HAP-1 (cell line): ENCODE data around the gene MAMDC4.

ENCODE experiments used
- DNase-seq, 2 experiments: peaks; one replicate each; pipeline ENCODE4 v3.0.0-alpha.2; 2016 to 2020; ENCODE audit warnings: low spot score in 2 of 2
- H3K27me3 ChIP-seq: fragments of 250-450 bp; sonication (Bioruptor Pico); 2 replicates; pipeline ENCODE4 v1.5.1; 2020; ENCODE audit warnings: low read depth, mild to moderate bottlenecking, moderate library complexity
- H3K36me3 ChIP-seq: fragments of 250-450 bp; sonication (Bioruptor Pico); replicated peaks from 2 replicates; pipeline ENCODE4 v1.5.1; 2020; ENCODE audit warnings: mild to moderate bottlenecking
- H3K4me1 ChIP-seq: fragments of 250-450 bp; sonication (Bioruptor Pico); 2 replicates; pipeline ENCODE4 v1.5.1; 2020; ENCODE audit warnings: mild to moderate bottlenecking
- H3K4me3 ChIP-seq: fragments of 250-450 bp; sonication (Bioruptor Pico); 2 replicates; pipeline ENCODE4 v1.5.1; 2020; ENCODE audit warnings: mild to moderate bottlenecking, moderate library complexity
- H3K9me3 ChIP-seq: fragments of 250-450 bp; sonication (Bioruptor Pico); 2 replicates; pipeline ENCODE4 v1.5.1; 2020; ENCODE audit warnings: mild to moderate bottlenecking, moderate library complexity
- in situ Hi-C: fragments of 300-500 bp; cut with MboI; formaldehyde crosslinking; loops from 3 replicates; pipeline ENCODE4 v1.14.3; 2020; ENCODE audit warnings: low sequenced_read_pairs, inconsistent platforms, mixed read lengths

MAMDC4 gene

DNA sequence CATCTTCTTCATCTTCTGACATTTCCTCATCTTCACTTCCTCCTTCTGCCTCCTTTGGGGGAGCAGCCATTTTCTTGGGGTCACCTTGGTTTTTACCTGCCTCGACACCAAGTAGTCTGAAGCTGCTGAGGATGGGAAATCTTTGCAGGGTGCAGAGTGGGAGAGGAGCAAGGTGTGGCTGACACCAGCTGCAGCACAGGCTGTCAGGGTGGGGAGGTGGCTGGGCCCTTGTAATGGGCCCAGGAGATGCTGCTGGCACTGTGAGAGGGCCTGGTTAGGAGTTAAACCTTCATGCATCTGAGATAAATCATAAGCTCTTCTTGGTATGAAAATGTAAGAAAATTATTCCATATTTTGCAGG lies 36.7 kb upstream of the MAMDC4 start:
- H3K4me3 ChIP-seq = no peak overlapping the region
- in situ Hi-C loops = no loop called here
- peaks cover 41% of the 10 kb centered on the region for H3K36me3 ChIP-seq

DNA sequence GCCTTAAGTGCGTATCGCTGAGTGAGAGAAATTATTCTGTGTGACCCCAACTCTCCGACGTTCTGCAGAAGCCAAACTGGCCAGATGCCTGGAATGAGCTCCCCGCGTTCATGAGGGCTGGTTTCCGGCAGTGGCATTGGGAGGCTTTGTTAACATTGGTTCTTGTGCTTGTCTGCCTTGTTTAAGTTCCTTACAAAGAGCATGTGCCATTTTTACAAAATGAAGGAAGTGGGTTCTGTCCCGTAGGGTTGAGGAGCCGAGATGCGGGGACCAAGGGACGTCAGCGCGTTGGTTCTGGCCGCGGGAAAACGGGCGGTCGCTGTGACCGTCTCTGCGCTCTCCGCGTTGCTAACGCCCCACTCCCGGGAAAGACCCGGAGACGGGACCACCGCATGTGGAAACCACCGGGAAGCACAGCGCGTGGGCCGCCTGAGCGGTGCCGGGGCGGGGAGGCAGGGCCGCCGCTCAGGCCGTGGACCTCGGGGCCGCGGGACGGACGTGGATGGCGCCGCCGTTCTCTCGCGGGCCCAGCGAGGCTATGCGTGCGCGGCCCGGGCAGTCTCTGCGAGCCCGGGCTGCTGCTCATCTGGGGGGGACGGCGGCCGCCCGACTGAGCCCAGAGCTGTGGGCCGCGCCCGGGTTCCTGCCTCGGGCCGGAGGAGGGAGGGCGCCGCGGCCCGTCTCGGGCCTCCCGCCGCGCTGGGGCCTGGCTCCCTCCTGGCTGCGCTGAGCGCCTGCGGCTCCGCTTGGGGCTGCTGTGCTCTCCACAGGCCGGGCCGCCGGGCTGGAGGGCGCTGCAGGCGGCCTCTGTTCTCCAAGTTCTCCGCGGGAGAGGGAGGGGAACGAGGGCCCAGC lies 30.9 kb upstream of the MAMDC4 start:
- Histone ChIP-seq H3K4me3 (no peak overlapping the region), H3K4me1 (no peaks in the 10 kb centered on the region), H3K27me3 (no peaks in the 10 kb centered on the region), H3K9me3 (no peaks in the 10 kb centered on the region), H3K36me3 (peaks cover 24% of the 10 kb centered on the region)
- DNase-seq = no peak
- in situ Hi-C loops = no loop called here

More for the DNA sequence above, 36.7 kb upstream of the MAMDC4 start:
- H3K9me3 ChIP-seq = no peaks in the 10 kb centered on the region
- DNase-seq = no peak
- peaks cover 3% of the 10 kb centered on the region; the same call in 1 of the 2 replicates for H3K4me1 ChIP-seq
- H3K27me3 ChIP-seq = no peaks in the 10 kb centered on the region

DNA sequence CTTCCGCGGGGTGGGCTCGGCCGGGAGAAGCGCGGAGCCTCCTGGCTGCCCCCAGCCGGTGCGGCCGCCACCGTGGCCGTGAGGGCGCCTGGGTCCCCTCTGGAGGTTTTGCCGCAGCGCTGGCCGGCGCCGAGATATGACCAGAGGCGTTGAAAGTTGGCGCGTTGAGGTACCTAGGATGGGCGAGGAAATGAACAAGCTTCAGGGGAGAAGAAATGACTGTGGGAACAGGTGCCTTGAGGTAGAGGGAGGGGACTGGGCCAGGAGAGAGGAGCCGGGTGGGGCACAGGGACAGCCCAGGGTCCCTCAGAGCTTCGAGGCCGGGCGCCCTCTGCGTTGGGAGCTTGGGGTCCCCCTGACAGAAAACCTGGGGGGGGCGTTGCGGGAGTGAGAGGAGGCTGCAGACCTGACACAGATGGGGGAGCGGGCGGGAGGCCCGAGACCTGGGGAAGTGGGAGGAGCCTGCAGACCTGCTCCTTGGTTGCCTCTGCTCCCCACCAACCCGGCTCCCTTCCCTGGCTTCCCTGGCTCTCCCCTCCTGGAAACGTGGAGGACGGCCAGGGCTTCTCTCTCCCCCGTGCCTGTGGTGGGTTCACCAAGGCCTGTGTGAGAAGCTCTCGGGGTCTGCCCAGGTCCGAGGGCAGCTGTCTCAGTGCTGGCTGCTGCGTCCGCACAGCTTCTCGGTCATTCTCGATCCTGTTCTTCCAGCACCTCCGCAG lies 30.2 kb upstream of the MAMDC4 start:
- no peaks in the 10 kb centered on the region for H3K4me1 ChIP-seq
- H3K36me3 ChIP-seq = peaks cover 29% of the 10 kb centered on the region
- DNase-seq = no peak
- in situ Hi-C loops = no loop called here
- no peak overlapping the region for H3K4me3 ChIP-seq
- H3K27me3 ChIP-seq = no peaks in the 10 kb centered on the region
- no peaks in the 10 kb centered on the region for H3K9me3 ChIP-seq

DNA sequence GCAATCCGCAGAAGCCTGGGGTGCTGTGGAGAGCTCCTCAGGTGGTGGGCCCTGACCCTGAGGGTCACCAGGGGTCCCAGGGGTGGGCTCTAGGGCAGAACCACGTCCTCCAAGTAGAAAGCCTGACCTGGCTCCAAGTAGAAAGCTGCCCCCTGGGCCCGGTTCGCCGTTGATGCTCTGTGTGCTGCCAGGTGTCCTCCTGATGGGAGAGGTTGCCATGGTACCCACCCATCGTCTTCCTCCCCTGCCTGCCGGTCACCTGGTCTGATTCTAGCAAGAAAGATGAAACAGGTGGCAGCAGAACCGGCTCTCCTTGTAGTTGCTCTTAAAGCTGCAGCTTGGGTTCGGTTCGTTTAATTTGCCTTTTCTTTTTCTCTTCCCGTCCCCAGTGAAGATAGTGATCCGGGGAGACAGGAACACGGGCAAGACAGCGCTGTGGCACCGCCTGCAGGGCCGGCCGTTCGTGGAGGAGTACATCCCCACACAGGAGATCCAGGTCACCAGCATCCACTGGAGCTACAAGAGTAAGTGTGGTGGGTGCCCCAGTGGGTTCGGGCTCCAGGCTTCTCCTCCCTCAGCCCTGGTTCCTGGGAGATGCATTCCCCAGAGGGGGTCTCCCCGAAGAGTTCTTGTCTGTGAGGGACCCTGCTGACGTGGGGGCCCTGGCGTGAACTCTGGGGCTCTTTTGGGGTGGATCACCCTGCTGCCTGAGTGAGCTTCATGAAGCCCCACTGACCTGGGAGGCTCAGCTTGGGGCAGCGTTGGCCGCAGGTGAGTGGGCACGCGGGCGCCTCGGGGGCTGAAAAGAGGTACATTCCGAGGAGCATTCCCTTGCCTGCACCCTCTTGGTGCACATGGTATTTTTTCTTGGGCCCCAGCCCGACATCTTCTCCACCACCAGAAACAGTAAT lies 28.8 kb upstream of the MAMDC4 start:
- no peak for DNase-seq
- Histone ChIP-seq H3K27me3 (no peaks in the 10 kb centered on the region), H3K4me3 (no peak overlapping the region), H3K9me3 (no peaks in the 10 kb centered on the region), H3K4me1 (no peaks in the 10 kb centered on the region), H3K36me3 (peaks cover 40% of the 10 kb centered on the region)
- in situ Hi-C loops = no loop called here

DNA sequence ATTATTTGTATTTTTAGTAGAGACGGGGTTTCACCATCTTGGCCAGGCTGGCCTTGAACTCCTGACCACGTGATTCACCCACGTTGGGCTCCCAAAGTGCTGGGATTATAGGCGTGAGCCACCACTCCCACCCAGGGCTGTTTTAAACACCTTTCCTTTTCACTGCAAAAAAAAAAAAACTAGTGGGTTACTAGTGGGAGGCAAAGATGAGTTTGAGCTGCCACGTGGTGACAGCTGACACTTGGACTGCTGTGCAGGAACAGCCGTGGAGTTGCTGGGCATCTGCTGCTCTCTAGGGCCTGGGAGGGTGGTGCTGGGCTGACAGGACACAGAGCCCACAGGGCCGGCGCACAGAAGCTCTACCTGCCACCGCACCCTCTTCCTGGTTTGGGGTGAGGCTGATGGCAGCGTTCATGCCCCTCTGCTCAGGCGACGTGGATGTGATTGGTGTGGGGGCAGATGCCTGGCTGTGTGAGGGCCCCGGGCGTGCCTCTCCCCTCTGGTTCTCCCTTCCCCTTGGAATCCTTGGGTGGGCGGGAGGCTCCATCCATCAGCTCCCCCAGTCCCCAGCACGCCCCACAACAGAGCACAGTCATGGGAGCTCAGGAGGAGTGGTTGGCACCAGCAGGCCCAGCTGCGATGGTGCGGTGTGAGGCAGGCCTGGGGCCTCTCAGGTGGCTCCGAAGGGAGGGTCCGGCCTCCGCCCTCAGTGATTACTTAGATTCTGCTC lies 27.5 kb upstream of the MAMDC4 start:
- no peaks in the 10 kb centered on the region for H3K4me1 ChIP-seq
- H3K9me3 ChIP-seq = no peaks in the 10 kb centered on the region
- DNase-seq = no peak
- peaks cover 53% of the 10 kb centered on the region for H3K36me3 ChIP-seq
- H3K27me3 ChIP-seq = no peaks in the 10 kb centered on the region
- H3K4me3 ChIP-seq = no peak overlapping the region
- in situ Hi-C loops = no loop called here

DNA sequence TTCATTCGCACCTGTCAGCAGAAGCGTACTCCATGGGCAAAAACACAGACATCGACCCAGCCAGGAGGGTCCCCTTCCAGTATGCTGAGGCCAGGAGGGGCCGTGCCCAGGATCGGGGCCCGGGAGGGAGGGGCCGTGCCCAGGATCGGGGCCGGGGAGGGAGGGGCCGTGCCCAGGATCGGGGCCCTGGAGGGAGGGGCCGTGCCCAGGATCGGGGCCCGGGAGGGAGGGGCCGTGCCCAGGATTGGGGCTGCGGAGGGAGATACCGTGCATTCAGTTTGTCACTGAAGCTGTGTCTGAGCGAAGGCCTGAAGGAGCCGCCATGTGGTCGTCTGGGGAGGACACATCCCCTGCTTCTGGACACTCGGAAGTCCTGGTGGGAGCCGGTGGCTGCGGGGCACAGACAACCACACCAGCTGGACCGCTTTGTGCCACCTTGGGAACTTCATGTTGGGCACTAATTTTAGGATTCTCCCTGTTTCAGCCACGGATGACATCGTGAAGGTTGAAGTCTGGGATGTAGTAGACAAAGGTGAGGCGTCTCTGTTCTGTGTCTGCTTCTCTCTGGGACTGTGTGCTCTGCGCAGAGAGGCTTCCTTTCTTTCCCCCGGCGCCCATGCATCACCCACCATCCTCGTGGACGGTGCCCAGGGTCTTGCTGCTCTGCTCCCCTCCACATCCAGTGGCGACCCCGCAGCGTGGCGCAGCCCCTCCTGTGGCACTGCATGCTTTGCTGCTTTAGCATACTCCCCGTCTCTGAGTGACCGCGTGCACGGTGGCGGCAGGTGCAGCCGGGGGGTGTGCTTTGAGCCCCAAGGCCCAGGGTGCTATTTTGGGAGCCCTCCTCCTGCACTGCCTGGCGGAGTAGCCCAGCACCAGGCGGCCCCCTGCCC lies 26.6 kb upstream of the MAMDC4 start:
- in situ Hi-C loops = no loop called here
- no peaks in the 10 kb centered on the region for H3K27me3 ChIP-seq
- no peak overlapping the region for H3K4me3 ChIP-seq
- H3K36me3 ChIP-seq = peaks cover 62% of the 10 kb centered on the region
- H3K9me3 ChIP-seq = no peaks in the 10 kb centered on the region
- no peaks in the 10 kb centered on the region for H3K4me1 ChIP-seq
- DNase-seq = no peak

DNA sequence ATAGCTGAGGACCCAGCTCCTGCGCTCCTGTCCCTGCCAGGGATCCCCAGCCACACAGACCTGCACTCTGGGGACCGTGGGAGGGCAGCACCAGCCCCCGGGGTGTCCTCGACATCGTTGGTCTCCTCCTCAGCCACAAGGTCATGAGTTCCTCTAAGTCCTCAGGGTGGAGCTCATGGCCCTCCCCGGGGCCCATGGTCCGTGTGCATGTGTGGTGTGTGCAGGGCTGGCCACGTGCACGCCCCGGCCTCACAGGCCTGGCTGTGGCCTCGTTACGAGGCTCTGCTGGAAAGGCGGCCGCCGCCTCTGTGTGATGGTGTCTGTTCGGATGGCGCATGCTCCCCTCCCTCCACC lies 26.0 kb upstream of the MAMDC4 start:
- Histone ChIP-seq H3K9me3 (no peaks in the 10 kb centered on the region), H3K36me3 (peaks cover 68% of the 10 kb centered on the region), H3K27me3 (no peaks in the 10 kb centered on the region), H3K4me1 (no peaks in the 10 kb centered on the region), H3K4me3 (no peak overlapping the region)
- in situ Hi-C loops = no loop called here
- DNase-seq = no peak

DNA sequence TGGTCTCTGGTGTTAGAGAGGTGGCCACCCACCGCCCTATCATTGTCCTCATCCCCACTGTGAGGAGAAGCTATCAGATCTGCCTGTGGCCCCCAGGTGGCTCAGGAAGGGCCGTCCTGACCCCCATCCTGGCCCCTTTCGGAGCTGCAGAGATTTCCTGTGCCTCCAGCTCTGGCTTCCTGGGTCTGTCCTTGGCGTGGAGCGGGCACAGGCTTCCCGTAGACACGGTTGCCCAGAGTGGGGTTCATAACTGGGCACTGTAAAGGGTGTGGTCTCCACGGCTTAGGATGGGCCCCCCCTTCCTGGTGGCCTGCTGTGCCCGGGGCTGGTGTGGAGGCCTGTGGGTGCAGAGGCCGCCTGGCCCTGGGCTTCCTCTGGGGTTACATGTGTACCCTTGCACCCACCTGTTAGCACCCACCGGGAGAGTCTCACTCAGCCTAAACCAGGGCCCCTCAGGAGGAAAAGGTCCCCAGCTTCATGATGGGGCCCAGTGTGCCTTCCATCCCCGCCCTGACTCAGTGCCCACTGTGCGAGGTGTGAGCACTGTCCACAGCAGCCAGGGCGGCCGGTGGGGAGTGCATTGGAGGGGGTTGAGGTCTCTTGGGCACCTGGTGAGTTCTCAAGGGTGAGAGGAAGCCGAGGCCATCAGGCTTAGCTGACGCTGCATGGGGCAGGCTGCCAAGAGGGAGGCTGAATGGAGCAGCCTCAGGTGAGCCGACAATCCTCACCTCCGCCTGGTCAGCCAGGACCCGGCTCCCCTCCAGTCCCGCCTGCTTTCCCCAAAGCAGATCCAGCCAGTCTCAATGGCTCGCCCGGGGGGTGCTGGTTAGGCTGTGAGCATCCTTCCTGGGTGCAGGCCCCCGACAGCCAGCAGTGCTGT lies 25.2 kb upstream of the MAMDC4 start:
- H3K9me3 ChIP-seq = no peaks in the 10 kb centered on the region
- no peaks in the 10 kb centered on the region for H3K27me3 ChIP-seq
- no peak overlapping the region for H3K4me3 ChIP-seq
- in situ Hi-C loops = no loop called here
- no peaks in the 10 kb centered on the region for H3K4me1 ChIP-seq
- peaks cover 76% of the 10 kb centered on the region for H3K36me3 ChIP-seq
- DNase-seq = no peak

DNA sequence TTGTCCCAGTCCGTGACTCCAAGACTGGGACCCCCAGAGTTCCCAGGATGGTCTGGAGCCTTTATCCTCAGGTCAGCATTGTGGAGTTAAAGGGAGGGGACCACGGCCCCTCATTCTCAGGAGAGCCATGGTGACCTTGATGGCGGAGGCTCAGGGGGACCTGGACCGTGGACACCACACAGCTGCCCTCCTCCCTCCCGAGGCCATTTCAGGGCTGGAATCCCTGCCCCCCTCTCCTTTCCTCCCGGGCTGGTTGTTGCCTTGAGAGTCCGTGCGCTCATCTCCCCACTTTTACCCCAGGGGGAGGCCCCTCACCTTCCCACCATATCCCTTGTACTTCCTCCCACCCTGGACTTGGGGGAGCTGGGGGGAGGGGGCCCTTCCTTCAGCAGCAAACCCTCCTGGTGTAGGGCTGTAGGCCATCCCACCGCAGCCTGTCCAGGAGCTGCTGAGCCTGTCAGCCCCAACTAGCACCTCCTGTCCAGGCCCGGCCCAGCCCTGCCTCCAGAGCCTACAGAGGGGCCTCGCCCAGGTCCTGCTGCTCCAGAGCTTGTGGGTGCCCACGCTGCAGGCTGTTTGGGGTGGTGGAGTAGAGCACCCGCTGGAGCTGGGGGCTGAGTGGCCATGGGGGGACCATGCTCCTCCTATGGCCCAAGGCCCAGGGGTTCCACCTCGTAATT lies 24.2 kb upstream of the MAMDC4 start:
- Histone ChIP-seq H3K4me3 (no peak overlapping the region), H3K9me3 (no peaks in the 10 kb centered on the region), H3K4me1 (no peaks in the 10 kb centered on the region), H3K36me3 (peaks cover 82% of the 10 kb centered on the region), H3K27me3 (no peaks in the 10 kb centered on the region)
- no peak for DNase-seq
- in situ Hi-C loops = no loop called here

DNA sequence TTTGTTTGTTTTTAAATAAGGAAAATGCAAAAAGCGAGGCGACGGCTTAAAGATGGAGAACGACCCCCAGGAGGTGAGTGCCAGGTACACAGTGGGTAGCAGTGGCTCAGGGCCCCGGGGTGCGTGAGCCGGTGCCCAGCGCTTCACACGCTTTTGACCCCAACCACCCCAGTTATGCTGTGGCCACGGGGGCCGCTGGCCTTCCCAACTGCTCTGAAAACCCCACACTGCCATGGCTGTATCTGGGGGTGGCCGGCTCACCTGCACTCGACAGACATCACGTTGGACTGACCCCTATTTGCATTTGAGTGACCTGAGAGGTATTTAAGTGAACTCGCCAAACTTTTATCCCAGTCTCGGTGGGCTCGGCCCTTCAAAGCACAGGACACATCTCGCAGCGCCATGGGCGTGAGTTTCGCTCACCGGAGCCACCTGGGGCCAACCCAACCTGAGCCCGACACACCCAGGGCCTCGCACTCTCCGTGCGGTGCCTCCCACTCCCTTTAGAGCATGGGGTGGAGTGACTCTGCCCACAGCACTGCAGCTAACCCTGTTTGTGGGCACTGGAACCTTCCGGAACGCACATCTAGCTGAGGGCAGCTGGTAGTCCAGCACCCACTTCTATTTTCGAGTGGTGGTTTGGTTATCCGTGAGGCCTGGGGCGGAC lies 23.5 kb upstream of the MAMDC4 start:
- H3K4me1 ChIP-seq = no peaks in the 10 kb centered on the region
- H3K27me3 ChIP-seq = no peaks in the 10 kb centered on the region
- DNase-seq = no peak
- in situ Hi-C loops = no loop called here
- peaks cover 78% of the 10 kb centered on the region for H3K36me3 ChIP-seq
- no peaks in the 10 kb centered on the region for H3K9me3 ChIP-seq
- no peak overlapping the region for H3K4me3 ChIP-seq

DNA sequence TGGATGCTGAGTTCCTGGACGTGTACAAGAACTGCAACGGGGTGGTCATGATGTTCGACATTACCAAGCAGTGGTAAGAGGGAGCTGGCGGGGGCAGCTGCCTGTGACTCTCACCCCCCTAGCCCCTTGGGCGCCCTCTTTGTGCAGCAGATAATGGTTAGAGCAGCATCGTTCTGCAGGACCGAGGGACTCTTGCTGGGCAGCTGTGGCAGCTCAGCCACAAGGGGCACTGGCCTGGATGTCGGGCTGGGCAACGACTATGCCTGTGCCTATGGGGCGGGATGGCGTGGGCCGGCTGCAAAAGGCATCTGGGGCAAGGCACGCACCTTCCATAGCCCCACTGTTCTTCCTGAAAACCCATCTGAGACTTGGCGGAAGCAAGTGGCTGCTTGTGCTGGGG lies 22.7 kb upstream of the MAMDC4 start:
- no peak overlapping the region for H3K4me3 ChIP-seq
- no peaks in the 10 kb centered on the region for H3K27me3 ChIP-seq
- H3K9me3 ChIP-seq = no peaks in the 10 kb centered on the region
- in situ Hi-C loops = no loop called here
- H3K4me1 ChIP-seq = no peaks in the 10 kb centered on the region
- DNase-seq = no peak
- peaks cover 77% of the 10 kb centered on the region for H3K36me3 ChIP-seq
